Thyroid gland (tissue), 4 donors: Measurements from ENCODE around the gene PDE4B. TPM values are rescaled to one million over a fixed set of nuclear protein-coding genes. Genes with fewer than 3 reads are reported as not detected.

ENCODE experiments used
- DNase-seq, 2 donors: peaks; one replicate each; pipeline ENCODE4 v3.0.0-alpha.2; 2019
- H3K27ac ChIP-seq, 3 donors: fragments of 200-600 bp; sonication (generic); 1 replicate in 2 of 3; 2 replicates in 1 of 3; pipeline ENCODE4 v1.5.1; 2016 to 2019; ENCODE audit warnings: mild to moderate bottlenecking in 1 of 3, moderate library complexity in 1 of 3
- H3K27me3 ChIP-seq: fragments of 200-600 bp; sonication (generic); one replicate; pipeline ENCODE4 v1.5.1; 2019
- H3K36me3 ChIP-seq, 2 donors: fragments of 200-600 bp; sonication (generic); one replicate each; pipeline ENCODE4 v1.5.1; 2016 to 2019
- H3K4me1 ChIP-seq, 2 donors: fragments of 200-600 bp; sonication (generic); one replicate each; pipeline ENCODE4 v1.5.1; 2017 to 2019
- H3K4me3 ChIP-seq, 3 donors: fragments of 200-600 bp; sonication (generic); replicated peaks in 1 of 3; 1 replicate in 2 of 3; 2 replicates in 1 of 3; pipeline ENCODE4 v1.5.1; 2016; ENCODE audit warnings: mild to moderate bottlenecking in 1 of 3
- H3K9me3 ChIP-seq: fragments of 200-600 bp; sonication (generic); one replicate; pipeline ENCODE4 v1.5.1; 2017
- POLR2A ChIP-seq, 2 donors: fragments of 450-650 bp; IDR thresholded peaks; one replicate each; pipeline ENCODE4 v1.6.1; 2017; ENCODE audit warnings: antibody characterized with exemption in 2 of 2, mild to moderate bottlenecking in 2 of 2, moderate library complexity in 1 of 2
- WGBS, 2 donors: methylation state at CpG; one replicate each; pipeline ENCODE4 v1.1.5; 2017; 5-methylcytosine and 5-hydroxymethylcytosine counted together
- intact Hi-C: fragments of 100-400 bp; cut with DNase I; formaldehyde crosslinking; loops from one replicate; pipeline ENCODE4 v1.15.1; 2023
- total RNA-seq, 4 donors: library from RNA; depleted of rRNA; stranded (reverse); fragments of >200 nt; gene quantifications; one replicate each; pipeline ENCODE4 v1.2.3, GENCODE V29; 2016
- TF ChIP-seq, protein P1 (sequence below), 6 experiments: fragments of 200-600 bp in 3 of 6; fragments of 450-650 bp in 3 of 6; sonication (generic) in 3 of 6; IDR thresholded peaks; one replicate each; pipeline ENCODE4 v1.5.1; 2016 to 2019; ENCODE audit warnings: antibody characterized with exemption in 6 of 6, mild to moderate bottlenecking in 2 of 6, inconsistent platforms in 1 of 6, moderate library complexity in 1 of 6

Gene PDE4B
- total RNA-seq, 4 donors from 2014 or later: 9.6 to 21.3 (median 15.0) TPM

DNA sequence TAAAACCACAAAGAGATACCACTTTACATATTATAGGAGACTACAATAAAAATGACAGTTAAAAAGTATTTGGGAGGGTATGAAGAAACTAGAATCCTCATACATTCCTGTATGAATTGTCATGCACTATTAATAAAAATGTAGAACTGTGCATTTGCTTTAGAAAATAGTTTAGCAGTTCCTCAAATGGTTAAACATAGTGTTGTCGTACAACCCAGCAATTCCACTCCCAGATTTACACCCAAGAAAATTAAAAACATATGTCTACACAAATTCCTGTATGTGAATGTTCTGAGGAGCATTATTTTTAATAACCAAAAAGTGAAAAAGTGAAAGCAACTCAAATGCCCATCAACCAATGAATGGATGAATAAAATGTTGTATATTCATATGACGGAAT, 23.1 kb upstream of the PDE4B start:
- no peaks in the 10 kb centered on the region for H3K4me1 ChIP-seq
- 82 to 83% methylated on average over 2 of the region's 2 CpGs for WGBS, 2 donors
- H3K4me3 ChIP-seq: no peak overlapping the region
- no peak overlapping the region for H3K27ac ChIP-seq
- TF ChIP-seq, protein P1, sequence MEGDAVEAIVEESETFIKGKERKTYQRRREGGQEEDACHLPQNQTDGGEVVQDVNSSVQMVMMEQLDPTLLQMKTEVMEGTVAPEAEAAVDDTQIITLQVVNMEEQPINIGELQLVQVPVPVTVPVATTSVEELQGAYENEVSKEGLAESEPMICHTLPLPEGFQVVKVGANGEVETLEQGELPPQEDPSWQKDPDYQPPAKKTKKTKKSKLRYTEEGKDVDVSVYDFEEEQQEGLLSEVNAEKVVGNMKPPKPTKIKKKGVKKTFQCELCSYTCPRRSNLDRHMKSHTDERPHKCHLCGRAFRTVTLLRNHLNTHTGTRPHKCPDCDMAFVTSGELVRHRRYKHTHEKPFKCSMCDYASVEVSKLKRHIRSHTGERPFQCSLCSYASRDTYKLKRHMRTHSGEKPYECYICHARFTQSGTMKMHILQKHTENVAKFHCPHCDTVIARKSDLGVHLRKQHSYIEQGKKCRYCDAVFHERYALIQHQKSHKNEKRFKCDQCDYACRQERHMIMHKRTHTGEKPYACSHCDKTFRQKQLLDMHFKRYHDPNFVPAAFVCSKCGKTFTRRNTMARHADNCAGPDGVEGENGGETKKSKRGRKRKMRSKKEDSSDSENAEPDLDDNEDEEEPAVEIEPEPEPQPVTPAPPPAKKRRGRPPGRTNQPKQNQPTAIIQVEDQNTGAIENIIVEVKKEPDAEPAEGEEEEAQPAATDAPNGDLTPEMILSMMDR (IDR thresholded peaks at IDR 0.05): no peak
- no peak for TF ChIP-seq POLR2A (IDR thresholded peaks at IDR 0.05)
- no peaks in the 10 kb centered on the region for H3K9me3 ChIP-seq
- no peaks in the 10 kb centered on the region for H3K27me3 ChIP-seq
- intact Hi-C loops: no loop called here
- no peak for DNase-seq
- no peaks in the 10 kb centered on the region for H3K36me3 ChIP-seq

DNA sequence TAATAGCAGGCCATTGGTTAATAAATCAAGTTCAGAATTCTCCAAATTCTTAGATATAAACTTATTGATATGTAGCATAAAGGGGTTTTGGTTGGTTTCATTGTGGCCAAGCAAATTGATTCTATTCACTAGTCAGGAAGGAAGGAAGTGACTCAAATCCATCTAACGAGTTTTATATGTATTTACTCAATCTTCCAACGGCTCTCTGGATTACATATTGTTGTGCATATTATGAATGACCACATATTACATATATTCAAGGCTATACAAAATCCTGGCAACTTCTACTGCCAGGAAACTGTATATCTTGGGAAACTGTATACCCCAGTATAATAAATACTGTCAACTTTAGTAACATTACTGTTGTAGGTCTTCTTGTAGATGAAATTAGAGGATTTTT, 20.1 kb upstream of the PDE4B start:
- Histone ChIP-seq H3K4me1 (no peaks in the 10 kb centered on the region), H3K4me3 (no peak overlapping the region), H3K9me3 (no peaks in the 10 kb centered on the region), H3K27me3 (no peaks in the 10 kb centered on the region), H3K36me3 (no peaks in the 10 kb centered on the region), H3K27ac (no peak overlapping the region)
- no peak for DNase-seq
- WGBS, 2 donors: 58 to 60% methylated on average over 2 of the region's 2 CpGs
- intact Hi-C loops: no loop called here
- no peak for TF ChIP-seq POLR2A (IDR thresholded peaks at IDR 0.05)
- TF ChIP-seq, protein P1 (IDR thresholded peaks at IDR 0.05): no peak

DNA sequence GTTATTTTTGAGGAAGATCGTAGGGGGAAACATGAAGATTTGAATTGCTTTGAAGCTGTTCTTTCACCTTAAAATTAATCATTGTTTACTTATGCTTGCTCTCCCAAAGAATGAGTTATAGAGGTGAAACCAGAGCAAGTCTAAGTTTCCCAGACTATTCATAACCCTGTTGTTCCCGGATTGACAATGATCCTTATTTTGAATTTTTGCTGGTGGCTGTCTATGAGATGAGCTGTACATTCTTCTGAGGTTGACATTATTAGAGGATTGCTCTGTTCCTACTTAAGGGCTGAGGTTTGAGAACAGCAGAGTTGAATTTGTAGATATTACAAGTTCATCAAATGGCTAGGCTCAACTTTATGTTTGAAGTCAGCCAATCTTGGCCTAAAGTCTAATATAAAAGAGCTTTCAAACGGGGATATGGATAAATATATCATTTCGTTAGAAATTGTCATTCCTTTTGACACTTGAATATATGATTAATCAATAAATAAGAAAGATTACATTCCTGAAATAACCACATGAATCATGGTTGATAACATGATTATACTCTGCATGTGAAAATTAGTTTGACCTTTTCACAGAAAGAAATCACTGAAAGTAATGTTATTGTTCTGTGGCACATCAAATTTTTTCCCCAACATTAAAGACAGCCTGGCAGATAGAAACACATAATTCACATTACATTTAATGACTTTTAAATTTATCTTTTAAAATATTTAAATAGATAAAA, 19.1 kb upstream of the PDE4B start:
- Histone ChIP-seq H3K27me3 (no peaks in the 10 kb centered on the region), H3K36me3 (no peaks in the 10 kb centered on the region), H3K9me3 (no peaks in the 10 kb centered on the region), H3K27ac (no peak overlapping the region), H3K4me1 (no peaks in the 10 kb centered on the region), H3K4me3 (no peak overlapping the region)
- 77 to 80% methylated on average over 4 of the region's 4 CpGs for WGBS, 2 donors
- no peak for DNase-seq
- TF ChIP-seq POLR2A (IDR thresholded peaks at IDR 0.05): no peak
- TF ChIP-seq, protein P1 (IDR thresholded peaks at IDR 0.05): no peak
- intact Hi-C loops: no loop called here

DNA sequence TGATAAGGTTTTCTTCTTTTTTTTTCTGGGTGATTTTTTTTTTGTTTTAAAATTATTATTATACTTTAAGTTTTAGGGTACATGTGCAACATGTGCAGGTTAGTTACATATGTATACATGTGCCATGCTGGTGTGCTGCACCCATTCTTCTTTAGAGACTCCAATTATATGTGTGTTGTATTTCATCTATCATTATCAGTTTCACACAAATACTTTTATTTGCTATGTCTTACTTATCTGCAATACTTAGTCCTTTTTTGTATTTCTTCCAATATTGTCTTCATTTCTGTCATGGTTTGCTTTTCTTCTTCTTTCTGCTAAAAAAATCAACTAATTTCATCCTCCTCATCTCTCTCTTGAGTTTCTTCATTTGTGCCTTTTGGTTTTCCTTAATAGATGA, 3.9 kb upstream of the PDE4B start:
- intact Hi-C loops: no loop called here
- H3K4me3 ChIP-seq: no peak overlapping the region
- no peak overlapping the region for H3K27ac ChIP-seq
- DNase-seq: no peak
- no peaks in the 10 kb centered on the region for H3K9me3 ChIP-seq
- no peaks in the 10 kb centered on the region for H3K27me3 ChIP-seq
- H3K4me1 ChIP-seq: no peaks in the 10 kb centered on the region
- no peaks in the 10 kb centered on the region for H3K36me3 ChIP-seq
- TF ChIP-seq POLR2A (IDR thresholded peaks at IDR 0.05): no peak
- TF ChIP-seq, protein P1 (IDR thresholded peaks at IDR 0.05): no peak

DNA sequence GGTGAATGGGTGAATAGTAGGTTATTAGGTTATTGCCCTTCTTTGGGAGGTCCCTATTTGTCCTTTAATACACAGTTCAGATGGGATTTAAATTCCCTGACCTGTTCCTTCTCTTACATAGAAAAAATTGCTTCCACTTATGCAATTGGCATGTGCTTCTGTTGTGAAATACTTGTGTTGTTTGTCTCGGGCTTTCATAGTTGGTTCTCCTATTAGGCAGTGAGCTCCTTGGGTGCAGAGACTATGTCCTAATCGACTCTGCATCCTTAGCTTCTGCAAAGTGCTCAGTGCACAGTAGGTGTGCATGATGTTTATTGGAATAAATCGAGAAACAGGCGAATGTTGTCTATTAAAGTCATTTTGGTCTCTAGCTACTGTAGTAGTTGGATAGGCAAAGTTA, 1.3 kb upstream of the PDE4B start:
- intact Hi-C loops: no loop called here
- Histone ChIP-seq H3K9me3 (no peaks in the 10 kb centered on the region), H3K4me1 (no peaks in the 10 kb centered on the region), H3K27me3 (no peaks in the 10 kb centered on the region), H3K36me3 (no peaks in the 10 kb centered on the region), H3K27ac (no peak overlapping the region), H3K4me3 (no peak overlapping the region)
- TF ChIP-seq, protein P1 (IDR thresholded peaks at IDR 0.05): no peak
- TF ChIP-seq POLR2A (IDR thresholded peaks at IDR 0.05): no peak
- DNase-seq: no peak
- 57 to 64% methylated on average over 4 of the region's 4 CpGs for WGBS, 2 donors
